ENCODE results near the gene KCNQ5.

KCNQ5 gene

GRCh38 chr6:72639920-72640614, 18.2 kb downstream of the KCNQ5 start:
- TF ChIP-seq CTCF (IDR thresholded peaks at IDR 0.05; ENCODE audit: control insufficient read depth, extremely low read depth, insufficient read depth) = no peak
- DNase-seq (ENCODE audit: low read depth) = no peak
- H3K4me3 ChIP-seq (ENCODE audit: low read depth, low read length) = no peak overlapping the region

GRCh38 chr6:72640615-72640930, 18.7 kb downstream of the KCNQ5 start:
- no peak for DNase-seq (ENCODE audit: low read depth)
- TF ChIP-seq CTCF (IDR thresholded peaks at IDR 0.05; ENCODE audit: control insufficient read depth, extremely low read depth, insufficient read depth) = no peak
- no peak overlapping the region for H3K4me3 ChIP-seq (ENCODE audit: low read depth, low read length)

- TF ChIP-seq CTCF (IDR thresholded peaks at IDR 0.05; ENCODE audit: control insufficient read depth, extremely low read depth, insufficient read depth) = no peak
- no peak overlapping the region for H3K4me3 ChIP-seq (ENCODE audit: low read depth, low read length)
- no peak for DNase-seq (ENCODE audit: low read depth)
These were observed 20.6 kb downstream of the KCNQ5 start for GRCh38 chr6:72642435-72642834.

GRCh38 chr6:72643214-72643613, 21.4 kb downstream of the KCNQ5 start:
- H3K4me3 ChIP-seq (ENCODE audit: low read depth, low read length) = no peak overlapping the region
- no peak for TF ChIP-seq CTCF (IDR thresholded peaks at IDR 0.05; ENCODE audit: control insufficient read depth, extremely low read depth, insufficient read depth)
- no peak for DNase-seq (ENCODE audit: low read depth)

GRCh38 chr6:72646604-72647485, 25.0 kb downstream of the KCNQ5 start:
- TF ChIP-seq CTCF (IDR thresholded peaks at IDR 0.05; ENCODE audit: control insufficient read depth, extremely low read depth, insufficient read depth) = no peak
- no peak for DNase-seq (ENCODE audit: low read depth)
- no peak overlapping the region for H3K4me3 ChIP-seq (ENCODE audit: low read depth, low read length)

- TF ChIP-seq CTCF (IDR thresholded peaks at IDR 0.05; ENCODE audit: control insufficient read depth, extremely low read depth, insufficient read depth) = no peak
These were observed 25.6 kb downstream of the KCNQ5 start for GRCh38 chr6:72647489-72647888.

More at GRCh38 chr6:72647489-72647888, 25.6 kb downstream of the KCNQ5 start:
- H3K4me3 ChIP-seq (ENCODE audit: low read depth, low read length) = no peak overlapping the region
- no peak for DNase-seq (ENCODE audit: low read depth)
